HG02763 (cell line): ENCODE data around the gene HSPB3.
"Not testable (repeated sequence)": the region's sequence is repeated elsewhere in the genome, so short reads cannot be mapped to it uniquely, and the experiment has no call there.

Experiments
- ATAC-seq: cut with Tn5 transposase; IDR thresholded peaks from one replicate; pipeline ENCODE4 v1.9.1; 2021; ENCODE audit warnings: mild to moderate bottlenecking, moderate library complexity; ENCODE audit not compliant: unreplicated experiment

Gene HSPB3, protein sequence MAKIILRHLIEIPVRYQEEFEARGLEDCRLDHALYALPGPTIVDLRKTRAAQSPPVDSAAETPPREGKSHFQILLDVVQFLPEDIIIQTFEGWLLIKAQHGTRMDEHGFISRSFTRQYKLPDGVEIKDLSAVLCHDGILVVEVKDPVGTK

GRCh38 chr5:54455413-54456157, at the start of gene HSPB3:
HSPB3 (plus strand) TSS chr5:54455699; CDS start chr5:54455790, 91 bp downstream.
- no peak for ATAC-seq

DNA sequence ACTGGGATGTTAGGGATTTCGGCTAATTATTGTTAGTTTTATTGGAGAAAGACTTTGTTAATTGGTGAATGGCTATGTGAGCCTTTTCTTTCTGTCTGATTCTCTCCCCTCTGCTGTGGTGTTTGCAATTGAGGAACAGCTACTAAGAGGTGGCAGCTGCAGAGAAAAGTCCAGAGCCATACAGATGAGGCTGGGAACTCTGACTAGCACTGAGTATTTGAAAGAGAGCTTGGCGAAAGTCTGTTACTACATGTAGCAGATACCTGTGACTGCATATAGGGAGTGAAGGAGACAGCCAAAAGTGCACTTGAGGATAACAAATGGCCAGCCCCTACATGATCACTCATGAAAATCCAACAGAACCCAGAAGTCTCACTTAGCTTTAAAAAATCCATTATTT, 44.3 kb upstream of the HSPB3 start:
- ATAC-seq, result no peak

DNA sequence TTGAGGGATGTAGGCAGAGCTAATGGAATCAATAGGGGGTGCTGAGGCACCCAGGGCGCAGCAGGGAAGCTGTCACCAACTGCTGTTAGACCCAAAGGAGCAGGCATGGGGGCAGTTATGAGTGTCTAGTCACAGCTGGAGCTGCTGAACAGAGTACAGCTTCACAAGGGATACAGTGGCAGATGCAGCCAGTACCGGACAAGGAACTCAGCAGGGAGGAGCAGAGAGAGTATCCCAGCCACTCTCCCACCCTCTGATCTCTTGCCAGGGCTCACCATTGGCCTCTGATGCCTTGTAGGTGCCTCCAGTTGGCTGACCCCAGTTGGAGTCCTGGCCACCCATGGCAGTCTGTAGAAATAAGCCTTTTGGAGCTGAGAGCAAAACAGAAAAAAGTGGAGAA, 42.6 kb upstream of the HSPB3 start:
- ATAC-seq, result no peak

GRCh38 chr5:54415147-54415546, 40.4 kb upstream of the HSPB3 start:
- ATAC-seq, result no peak

DNA sequence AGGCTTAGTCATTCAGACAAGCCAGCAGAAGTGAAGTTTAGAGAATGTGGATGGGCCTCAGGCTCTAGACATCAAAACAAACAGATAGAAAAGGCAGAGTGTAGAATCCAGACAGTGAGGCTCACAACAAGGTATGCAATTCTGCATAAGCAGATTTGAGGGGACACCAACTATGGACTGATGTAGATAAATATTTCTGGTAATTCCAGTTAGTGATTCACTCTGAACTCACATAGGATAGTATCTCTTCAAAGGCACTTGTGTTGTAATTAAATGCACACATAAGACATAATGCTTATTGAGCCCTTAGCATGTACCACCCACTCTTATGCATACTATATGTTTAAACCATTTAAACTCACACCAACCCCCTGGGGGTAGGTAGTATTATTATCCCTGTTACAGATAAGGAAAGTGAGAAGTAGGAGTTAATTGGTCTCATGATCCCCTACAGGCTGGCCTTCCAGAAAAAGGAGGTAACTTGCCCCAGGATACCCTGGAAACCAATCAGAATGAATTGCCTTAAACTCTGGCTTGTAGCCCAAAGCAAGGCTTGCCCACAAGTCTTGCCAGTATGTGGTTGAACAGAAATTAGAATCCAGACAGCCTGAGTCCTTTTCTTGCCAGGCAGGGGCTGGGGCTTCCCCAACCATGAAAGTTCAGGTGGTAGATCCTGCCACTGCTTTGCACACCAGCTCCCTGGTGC, 39.5 kb upstream of the HSPB3 start:
- no peak for ATAC-seq

- ATAC-seq, result peak; percentile 63
Observed at GRCh38 chr5:54419573-54420423, 35.7 kb upstream of the HSPB3 start.

DNA sequence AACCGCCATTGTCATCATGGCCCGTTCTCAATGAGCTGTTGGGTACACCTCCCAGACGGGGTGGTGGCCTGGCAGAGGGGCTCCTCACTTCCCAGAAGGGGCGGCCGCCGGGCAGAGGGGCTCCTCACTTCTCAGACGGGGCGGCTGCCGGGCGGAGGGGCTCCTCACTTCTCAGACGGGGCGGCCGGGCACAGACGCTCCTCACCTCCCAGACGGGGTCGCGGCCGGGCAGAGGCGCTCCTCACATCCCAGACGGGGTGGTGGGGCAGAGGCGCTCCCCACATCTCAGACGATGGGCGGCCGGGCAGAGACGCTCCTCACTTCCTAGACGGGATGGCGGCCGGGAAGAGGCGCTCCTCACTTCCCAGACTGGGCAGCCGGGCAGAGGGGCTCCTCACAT, 35.0 kb upstream of the HSPB3 start:
- ATAC-seq, result not testable (repeated sequence)

- no peak for ATAC-seq
Observed at GRCh38 chr5:54421976-54422375, 33.5 kb upstream of the HSPB3 start.

DNA sequence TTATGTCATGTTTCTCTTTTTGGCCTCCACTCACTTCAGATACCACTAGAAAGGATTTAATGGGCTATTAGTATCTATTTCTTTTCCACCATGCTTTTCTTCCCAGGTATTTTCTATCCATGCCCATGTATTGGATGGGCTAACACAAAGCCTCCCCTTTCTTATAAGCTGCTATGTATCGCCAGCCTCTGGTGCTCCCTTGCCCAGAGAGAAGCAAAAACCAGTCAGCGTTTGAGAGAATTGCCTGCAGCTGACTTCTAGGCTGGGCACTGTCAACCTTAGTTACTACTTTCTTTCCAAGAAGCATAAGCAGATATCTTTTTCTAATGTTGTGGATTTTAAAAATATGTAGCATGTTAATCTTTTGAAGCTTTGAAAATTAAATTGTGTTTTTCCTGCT, 30.2 kb upstream of the HSPB3 start:
- no peak for ATAC-seq

DNA sequence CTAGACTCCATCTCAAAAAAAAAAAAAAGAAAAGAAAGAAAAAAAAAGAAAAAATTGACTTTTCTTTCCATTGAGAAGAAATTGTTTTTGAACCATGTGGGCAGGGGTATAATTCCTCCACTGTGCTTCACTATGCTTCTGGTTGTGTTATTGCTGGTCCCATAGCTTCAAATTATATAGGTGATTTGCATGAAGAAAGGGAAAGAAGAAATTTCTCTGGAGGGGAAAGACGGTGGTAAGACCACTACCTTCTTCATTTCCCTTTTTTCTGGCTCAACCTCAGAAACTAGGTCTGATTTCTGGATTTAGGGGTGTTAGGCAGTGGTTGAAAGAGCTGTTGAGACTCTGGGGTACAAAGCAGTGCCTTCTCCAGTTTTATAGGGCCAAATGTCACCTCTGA, 29.3 kb upstream of the HSPB3 start:
- no peak for ATAC-seq

GRCh38 chr5:54434650-54435049, 20.8 kb upstream of the HSPB3 start:
- not testable (repeated sequence) for ATAC-seq

DNA sequence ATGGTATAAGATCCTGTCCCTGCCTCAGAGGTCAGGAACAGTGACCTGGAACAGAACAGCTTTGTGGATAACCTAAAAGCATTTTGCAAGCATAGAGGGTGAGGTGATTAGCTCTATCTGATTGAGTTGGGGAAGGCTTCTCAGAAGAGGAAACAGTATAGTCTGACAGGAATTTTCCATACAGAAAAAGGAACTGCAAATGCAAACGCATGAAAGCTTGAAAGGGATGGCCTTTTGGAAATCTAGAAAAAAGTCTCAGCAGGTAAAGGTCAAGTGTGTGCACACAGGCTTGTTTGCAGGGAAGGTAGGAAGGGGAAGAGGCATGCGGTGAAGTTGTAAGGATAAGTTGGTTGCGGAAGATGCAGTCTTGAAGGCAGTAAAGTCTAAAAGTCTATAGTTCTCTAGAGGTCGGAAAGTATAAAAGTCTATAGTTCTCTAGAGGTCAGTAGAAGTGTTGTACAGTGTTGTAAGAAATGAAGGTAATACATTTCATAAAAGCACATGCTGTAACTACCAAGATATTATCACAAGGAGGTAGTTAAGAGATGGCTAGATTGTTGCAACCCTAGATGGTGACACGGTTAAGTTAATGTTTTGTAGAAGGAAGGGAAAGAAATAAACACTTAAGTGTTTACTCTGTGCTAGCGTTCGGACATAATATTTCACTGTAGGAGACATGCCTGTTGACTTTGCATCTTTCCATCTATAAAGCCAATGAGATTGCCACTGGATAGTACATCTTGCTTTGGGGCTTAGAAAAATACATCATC, 16.7 kb upstream of the HSPB3 start:
- ATAC-seq, result no peak

GRCh38 chr5:54440456-54440893, 15.0 kb upstream of the HSPB3 start:
- ATAC-seq, result peak; percentile 79

DNA sequence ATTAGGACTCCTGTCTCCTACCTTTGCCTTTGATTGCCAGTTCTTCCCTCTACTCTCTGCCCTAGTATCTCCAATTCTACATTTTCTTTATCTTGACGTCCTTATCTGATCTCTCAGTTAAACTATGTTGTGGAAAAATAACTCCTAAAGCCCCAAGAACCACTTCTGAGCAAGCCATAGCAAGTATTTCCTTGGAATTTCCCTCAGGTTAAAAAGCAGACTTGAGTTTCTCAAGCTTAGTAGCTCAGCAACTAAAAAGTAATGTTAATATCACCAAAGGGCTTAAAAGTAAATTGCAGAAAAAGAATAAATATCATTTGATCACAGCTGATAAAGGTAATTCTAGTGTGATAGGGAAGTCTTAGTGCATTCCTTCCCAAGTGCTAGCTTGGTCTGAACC, 13.2 kb upstream of the HSPB3 start:
- ATAC-seq, result no peak

DNA sequence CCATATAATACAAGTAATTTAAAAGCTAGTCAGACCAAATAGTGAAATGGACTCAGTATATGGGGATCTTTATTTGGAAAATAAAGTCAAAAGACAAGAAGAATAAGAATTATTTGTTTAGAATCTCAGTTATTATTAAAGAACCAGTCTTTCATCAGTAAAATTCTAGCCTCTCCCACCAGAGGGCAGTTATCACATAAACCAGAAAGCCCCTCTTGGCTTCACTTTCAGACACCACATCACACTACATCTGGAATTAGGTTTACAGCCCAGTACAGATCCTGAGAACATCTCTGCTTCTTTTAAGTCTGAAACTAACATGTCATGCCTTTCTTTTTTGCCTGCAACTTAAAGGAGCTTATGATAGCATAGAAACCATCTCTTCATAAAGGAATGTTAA, 12.2 kb upstream of the HSPB3 start:
- ATAC-seq, result no peak

DNA sequence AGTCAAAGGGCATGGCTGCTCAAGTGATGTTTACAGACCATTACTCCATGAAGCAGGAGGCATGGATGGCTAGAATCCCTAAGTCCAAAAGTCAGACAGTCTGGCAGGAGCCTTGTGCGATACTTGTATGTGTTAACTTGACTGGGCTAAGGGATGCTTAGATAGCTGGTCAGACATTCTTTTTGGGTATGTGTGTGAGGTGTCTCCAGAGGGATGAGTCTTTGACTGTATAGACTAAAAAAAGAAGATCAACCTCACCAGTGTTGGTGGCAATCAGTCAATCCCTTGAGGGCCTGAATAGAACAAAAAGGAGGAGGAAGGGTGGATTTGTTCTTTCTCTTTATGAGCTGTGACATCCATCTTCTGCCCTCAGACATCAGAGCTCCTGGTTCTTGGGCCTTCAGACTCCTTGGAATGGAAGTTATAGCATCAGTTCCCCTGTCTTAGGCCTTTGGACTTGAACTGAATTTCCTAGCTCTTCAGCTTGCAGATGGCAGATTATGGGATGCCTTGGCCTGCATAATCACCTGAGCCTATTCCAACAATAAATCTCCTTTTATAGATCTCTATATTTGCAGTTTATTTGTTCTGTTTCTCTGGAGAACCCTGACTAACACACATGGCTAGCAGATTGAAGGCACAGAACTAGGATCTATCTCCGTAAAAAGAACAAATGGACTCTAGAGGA, 9.7 kb upstream of the HSPB3 start:
- no peak for ATAC-seq

GRCh38 chr5:54446379-54446732, 9.1 kb upstream of the HSPB3 start:
- ATAC-seq, result no peak

- ATAC-seq, result no peak
Observed at GRCh38 chr5:54449923-54450322, 5.6 kb upstream of the HSPB3 start.

- no peak for ATAC-seq
Observed at GRCh38 chr5:54450542-54450941, 5.0 kb upstream of the HSPB3 start.

DNA sequence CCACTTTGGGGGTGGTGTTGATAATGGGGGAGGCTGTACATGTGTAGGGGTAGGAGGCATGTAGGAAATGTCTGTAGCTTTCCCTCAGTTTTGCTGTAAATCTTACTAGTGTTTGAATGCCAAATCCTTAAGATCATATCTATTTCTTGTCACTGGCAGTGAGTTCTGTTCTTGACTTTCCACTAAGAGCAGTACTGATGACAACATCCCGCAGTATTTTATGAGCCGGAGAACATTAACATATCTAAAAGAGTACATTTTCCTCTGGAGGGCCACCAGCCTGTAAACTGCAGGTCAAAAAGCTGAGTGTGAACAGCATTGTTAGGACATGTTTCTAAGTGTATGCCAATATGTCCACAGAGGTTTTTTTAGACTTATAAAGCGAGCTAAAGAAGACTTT, 2.5 kb upstream of the HSPB3 start:
- ATAC-seq, result no peak
